ENCODE measurements around the gene ATG3.
A peak's percentile ranks its signal among the peaks of the same experiment; 100 is the strongest.

The ATG3 gene

GRCh38 chr3:112561734-112562529, at the start of gene ATG3, which contains the start of gene SLC35A5:
Gene ATG3, minus strand, starts transcription at chr3:112561962. Its CDS starts 434 bp downstream, at chr3:112561528.
Gene SLC35A5, plus strand, starts transcription at chr3:112562045. Its CDS starts 1,359 bp downstream, at chr3:112563404.
- peak within 1 kb of the TSS; percentile 99 for H3K4me3 ChIP-seq (ENCODE audit: low read depth, low read length)
- TF ChIP-seq, protein P1, sequence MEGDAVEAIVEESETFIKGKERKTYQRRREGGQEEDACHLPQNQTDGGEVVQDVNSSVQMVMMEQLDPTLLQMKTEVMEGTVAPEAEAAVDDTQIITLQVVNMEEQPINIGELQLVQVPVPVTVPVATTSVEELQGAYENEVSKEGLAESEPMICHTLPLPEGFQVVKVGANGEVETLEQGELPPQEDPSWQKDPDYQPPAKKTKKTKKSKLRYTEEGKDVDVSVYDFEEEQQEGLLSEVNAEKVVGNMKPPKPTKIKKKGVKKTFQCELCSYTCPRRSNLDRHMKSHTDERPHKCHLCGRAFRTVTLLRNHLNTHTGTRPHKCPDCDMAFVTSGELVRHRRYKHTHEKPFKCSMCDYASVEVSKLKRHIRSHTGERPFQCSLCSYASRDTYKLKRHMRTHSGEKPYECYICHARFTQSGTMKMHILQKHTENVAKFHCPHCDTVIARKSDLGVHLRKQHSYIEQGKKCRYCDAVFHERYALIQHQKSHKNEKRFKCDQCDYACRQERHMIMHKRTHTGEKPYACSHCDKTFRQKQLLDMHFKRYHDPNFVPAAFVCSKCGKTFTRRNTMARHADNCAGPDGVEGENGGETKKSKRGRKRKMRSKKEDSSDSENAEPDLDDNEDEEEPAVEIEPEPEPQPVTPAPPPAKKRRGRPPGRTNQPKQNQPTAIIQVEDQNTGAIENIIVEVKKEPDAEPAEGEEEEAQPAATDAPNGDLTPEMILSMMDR (IDR thresholded peaks at IDR 0.05; ENCODE audit: low read depth, low read length) = no peak

- TF ChIP-seq, protein P1 (IDR thresholded peaks at IDR 0.05; ENCODE audit: low read depth, low read length) = no peak
- H3K4me3 ChIP-seq (ENCODE audit: low read depth, low read length) = no peak overlapping the region
These were observed 48.4 kb upstream of the ATG3 start for GRCh38 chr3:112610121-112610520.

- TF ChIP-seq, protein P1 (IDR thresholded peaks at IDR 0.05; ENCODE audit: low read depth, low read length) = no peak
- no peak overlapping the region for H3K4me3 ChIP-seq (ENCODE audit: low read depth, low read length)
These were observed 46.1 kb upstream of the ATG3 start for GRCh38 chr3:112607863-112608262.

- H3K4me3 ChIP-seq (ENCODE audit: low read depth, low read length) = no peak overlapping the region
- TF ChIP-seq, protein P1 (IDR thresholded peaks at IDR 0.05; ENCODE audit: low read depth, low read length) = no peak
These were observed 44.3 kb upstream of the ATG3 start for GRCh38 chr3:112606098-112606497.

- TF ChIP-seq, protein P1 (IDR thresholded peaks at IDR 0.05; ENCODE audit: low read depth, low read length) = no peak
- no peak overlapping the region for H3K4me3 ChIP-seq (ENCODE audit: low read depth, low read length)
These were observed 43.5 kb upstream of the ATG3 start for GRCh38 chr3:112605285-112605684.

DNA sequence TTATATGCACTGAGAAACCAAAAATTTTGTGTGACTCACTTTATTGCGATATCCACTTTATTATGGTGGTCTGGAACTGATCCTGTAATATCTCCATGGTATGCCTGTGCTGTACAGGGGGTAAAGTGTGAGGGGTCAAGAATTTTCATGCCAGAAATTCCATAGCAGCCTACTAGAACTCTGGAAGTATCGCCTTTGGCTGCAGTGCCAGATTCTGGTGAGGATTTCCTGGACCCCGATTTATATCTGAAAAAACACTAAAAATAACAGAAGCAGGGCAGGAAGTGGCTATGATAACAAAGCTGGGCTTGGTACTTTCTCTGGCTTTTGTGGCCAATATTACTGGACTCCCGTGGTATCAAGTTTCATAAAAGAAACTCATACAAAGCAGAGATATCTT, 42.8 kb upstream of the ATG3 start:
- TF ChIP-seq, protein P1 (IDR thresholded peaks at IDR 0.05; ENCODE audit: low read depth, low read length) = no peak
- H3K4me3 ChIP-seq (ENCODE audit: low read depth, low read length) = no peak overlapping the region

DNA sequence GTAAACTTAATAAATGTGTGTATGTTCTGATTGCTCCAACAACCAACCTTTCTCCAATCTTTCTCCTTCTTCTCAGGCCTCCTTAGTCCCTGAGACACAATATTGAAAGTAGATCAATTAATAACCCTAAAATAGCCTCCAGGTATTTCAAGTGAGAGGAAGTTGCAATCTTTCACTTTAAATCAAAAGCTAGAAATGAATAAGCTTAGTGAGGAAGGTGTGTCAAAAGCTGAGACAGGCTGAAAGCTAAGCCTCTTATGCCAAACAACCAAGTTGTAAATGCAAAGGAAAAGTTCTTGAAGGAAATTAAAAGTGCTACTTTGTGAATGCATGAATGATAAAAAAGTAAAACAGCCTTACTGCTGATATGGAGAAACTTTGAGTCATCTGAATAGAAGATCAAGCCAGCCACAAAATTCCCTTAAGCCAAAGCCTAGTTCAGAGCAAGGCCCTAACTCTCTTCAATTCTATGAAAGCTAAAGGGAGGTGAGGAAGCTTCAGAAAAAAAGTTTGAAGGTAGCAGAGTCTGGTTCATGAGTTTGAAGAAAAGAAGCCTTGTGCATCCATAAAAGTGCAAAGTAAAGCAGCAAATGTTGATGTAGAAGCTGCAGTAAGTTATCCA, 40.6 kb upstream of the ATG3 start:
- TF ChIP-seq, protein P1 (IDR thresholded peaks at IDR 0.05; ENCODE audit: low read depth, low read length) = no peak
- no peak overlapping the region for H3K4me3 ChIP-seq (ENCODE audit: low read depth, low read length)
